ENCODE results near the gene ANKRD44. TPM values are rescaled to one million over a fixed set of nuclear protein-coding genes. Genes with fewer than 3 reads are reported as not detected.

Gene ANKRD44
- total RNA-seq, 1 donor from 2014 or later = 6.9 TPM

DNA sequence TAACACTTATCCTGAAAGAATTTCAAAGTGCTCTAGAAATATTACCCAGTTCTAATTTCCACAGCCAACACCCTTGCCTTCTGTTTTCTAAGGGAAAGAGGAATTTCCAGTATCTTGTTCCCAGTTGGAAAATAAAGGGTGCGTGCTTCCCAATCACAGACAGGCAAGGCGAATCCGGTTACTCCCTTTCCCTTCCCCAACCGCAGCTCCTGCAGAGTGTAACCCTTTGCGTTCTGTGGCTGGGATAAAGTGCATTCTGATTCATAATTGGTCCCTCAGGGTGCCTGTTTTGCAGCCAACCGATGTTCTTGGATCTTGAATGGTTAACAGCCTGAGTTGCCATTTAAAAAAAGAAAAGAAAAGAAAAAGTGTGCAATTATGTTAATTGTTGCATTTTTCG is 343.5 kb downstream of the ANKRD44 start:
- no peak for DNase-seq
- intact Hi-C loops (cut with micrococcal nuclease) = no loop called here
- ATAC-seq = peak; percentile 64

DNA sequence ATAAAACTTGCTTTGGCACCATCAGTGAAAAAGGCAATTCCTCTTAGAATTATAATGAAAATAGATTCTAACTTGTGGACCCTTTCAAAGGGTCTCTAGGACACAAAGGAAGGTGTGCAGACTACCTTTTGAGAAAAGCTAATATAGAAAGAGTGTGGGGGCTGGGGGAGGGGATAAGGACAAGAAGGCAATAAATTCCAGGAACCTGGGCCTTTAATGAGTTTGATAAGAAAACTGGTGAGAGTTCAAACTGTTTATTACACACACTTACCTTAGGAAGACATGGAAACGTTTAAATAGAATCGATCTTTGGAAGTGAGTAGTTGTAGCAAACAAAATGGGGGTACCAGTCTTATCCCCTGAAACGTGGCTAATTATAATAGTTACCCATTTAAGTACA is 344.5 kb downstream of the ANKRD44 start:
- DNase-seq (no peak), ATAC-seq (no peak)
- intact Hi-C loops (cut with micrococcal nuclease) = no loop called here

DNA sequence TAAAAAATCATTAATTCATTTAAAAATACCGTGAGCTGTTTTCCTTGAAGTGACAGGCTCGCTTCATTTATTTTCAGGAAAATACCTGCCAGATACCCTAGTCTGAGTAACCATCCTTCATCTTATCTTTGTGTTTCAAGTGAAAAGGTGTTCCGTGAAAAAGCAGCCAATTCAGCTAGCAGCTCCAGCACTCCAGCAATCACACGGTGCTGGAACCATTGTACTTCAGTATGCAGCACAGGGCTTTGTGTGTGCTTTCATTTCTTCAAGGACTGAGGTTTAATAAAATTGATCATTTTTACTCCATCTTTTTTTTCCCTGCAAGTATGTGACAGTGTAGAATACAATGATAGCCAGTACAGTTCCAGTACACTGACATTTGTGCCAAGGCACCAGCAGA is 344.9 kb downstream of the ANKRD44 start:
- intact Hi-C loops (cut with micrococcal nuclease) = no loop called here
- no peak for ATAC-seq
- DNase-seq = no peak

DNA sequence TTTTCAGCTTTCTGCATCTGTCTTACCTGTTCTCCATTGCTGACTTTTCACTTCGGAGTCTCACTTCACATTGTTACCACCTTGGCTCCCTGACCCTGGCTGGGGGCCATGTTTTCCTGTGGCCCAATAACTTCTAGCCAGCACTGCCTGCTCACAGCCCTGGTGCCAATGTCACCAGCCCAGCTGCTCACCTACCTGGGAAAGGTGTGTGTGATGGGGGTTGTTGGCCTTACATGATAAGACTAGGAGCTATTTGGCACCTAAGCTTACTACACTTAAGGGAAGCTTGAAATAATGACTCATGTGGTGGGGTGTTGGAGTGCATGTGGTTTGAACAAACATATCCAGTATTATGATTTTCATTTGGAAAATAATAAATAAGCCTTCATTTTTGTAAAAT is 346.6 kb downstream of the ANKRD44 start:
- DNase-seq (no peak), ATAC-seq (no peak)
- intact Hi-C loops (cut with micrococcal nuclease) = no loop called here

DNA sequence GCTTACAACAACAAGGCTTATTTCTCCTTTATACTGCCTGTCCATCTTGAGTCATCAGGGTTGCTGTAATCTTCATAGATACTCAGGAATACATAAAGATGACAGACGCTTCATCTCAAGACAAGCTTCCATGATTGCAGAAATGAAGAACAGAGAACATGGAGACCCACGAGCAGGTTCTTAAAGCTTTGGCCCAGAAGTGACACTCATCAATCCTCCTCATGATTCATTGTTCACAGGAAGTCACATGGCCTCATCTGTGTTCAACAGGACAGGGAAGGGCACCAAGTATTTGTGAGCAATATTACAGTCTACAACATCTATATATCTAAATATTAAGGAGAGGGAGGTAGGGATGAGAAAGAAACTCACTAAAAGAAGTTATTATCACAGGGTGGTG is 347.5 kb downstream of the ANKRD44 start:
- no peak for DNase-seq
- intact Hi-C loops (cut with micrococcal nuclease) = no loop called here
- ATAC-seq = no peak

DNA sequence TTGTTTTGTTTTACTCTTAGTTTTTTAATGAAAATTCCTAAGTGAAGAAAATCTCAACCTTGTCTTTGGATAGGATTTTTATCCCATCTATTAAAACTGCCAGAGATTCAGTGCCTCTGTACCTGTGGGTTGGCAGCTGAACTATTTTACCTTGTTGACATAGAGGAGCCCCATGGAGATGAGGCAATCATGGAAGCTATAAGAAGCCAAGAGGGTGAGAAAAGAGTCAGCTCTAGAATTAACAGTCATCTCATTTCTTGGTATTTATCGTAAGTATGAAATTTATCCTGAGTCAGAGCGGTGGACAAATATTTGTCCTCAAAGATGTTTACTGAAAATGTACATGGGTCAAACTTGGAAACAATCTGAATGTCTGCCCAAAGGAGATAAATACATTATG is 348.3 kb downstream of the ANKRD44 start:
- no peak for ATAC-seq
- DNase-seq = no peak
- intact Hi-C loops (cut with micrococcal nuclease) = no loop called here

DNA sequence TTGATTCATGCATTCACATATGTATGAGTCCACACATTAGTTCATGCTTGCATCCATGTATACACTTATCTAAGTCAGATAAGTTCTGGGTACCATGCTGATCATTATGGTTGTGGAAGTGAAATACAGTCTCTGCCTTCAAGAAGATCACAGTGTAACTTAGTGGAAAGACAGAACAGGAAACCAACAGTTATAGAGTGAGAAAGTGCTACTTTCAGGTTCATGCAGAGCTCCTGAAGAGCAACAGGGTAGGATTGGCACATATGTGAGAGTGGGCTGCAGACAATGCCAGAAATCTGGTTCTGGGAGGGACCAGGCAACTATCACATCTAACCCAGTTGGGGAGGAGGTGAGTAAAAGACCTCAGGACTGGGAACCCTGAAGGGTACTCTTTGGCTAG is 348.7 kb downstream of the ANKRD44 start:
- ATAC-seq (no peak), DNase-seq (no peak)
- intact Hi-C loops (cut with micrococcal nuclease) = no loop called here

DNA sequence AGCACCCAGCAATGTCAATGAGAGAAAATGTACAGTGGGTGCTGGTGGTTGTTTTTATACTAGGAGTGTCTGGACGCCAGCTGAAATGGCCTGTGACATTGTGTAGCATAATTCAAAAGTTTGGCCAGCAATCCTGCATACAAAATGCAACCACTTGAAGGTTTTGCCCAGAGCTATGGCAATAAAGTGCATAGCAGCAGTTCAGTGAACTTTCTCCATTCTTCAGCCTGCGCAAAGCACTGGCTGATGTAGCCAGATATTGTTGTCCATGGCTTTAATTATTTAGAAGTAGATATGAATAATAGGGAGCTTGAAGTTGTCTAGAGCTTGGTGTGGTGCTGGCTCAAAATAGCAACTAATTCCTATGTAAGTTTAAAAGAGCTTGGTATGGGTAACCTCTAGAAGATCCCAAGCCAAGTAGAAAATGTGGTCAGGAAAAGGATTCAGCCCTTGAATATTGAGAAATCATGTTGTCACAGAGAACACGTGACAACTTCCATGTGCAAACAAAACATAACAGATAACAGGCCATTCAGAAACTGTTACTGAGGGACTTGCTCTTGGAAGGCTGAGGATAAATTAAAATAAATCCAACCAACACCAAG is 350.7 kb downstream of the ANKRD44 start:
- intact Hi-C loops (cut with micrococcal nuclease) = no loop called here
- no peak for DNase-seq
- no peak for ATAC-seq

DNA sequence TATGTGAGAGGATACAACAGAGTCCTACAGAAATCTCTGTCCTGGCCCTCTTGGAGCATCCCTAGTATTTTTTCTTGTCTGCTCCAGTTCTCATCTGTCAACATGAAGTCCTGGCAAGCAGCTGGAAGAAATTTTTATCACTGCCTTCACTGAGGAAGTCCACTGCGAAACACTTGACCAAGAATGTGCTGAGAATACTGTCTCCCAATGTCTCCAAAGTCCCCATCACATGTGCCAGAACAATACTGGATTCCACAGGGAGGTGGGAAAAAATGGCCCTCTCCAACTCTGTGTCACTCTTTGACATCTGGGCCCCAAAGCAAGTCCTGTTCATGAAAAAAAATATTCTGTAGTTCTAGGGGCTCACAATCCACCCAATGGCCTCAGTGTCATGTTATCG is 351.3 kb downstream of the ANKRD44 start:
- intact Hi-C loops (cut with micrococcal nuclease) = no loop called here
- DNase-seq = no peak
- ATAC-seq = no peak

DNA sequence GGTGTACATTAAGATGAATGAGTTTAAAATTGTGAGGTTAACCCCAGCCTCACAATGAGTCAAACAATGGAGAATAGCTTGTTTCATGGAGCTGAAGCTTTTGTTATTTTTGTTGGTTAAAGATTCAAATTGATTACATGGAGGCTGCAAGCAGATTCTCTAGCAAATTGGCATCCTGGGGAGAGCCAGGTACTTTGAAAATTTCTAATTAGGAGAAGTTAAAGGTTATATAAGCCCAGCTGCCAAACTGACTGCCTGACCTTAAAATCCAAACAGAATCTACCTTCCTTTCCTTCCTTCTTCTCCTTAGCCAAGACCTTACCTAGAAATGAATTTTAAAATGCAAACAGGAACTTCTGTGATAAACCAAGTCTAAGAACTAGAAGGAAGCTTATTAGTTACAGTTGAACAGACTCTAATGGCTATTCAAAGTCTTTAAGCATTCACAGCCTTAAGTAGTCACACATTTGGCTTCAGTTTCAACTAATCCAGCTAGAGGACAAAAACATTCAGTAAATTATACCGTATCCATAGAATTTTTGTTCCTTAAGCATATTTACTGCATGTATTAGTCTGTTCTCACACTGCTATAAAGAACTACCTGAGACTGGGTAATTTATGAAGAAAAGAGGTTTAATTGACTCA is 352.6 kb downstream of the ANKRD44 start:
- intact Hi-C loops (cut with micrococcal nuclease) = no loop called here
- DNase-seq (no peak), ATAC-seq (no peak)

DNA sequence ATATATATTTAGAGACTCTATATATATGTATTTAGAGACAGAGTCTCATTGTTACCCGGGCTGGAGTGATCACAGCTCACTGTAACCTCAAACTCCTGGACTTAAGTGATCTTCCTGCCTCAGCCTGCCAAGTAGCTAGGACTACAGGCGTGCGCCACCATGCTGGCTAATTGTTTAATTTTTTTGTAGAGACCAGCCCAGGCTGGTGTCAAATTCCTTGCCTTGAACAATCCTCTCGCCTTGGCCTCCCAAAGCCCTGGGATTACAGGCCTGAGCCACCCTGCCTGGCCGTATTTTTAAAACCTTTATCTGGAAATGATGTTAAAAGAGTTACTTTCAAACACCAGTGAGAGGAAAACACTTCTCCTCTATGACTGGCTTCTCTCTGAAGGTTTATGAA is 353.1 kb downstream of the ANKRD44 start:
- intact Hi-C loops (cut with micrococcal nuclease) = no loop called here
- ATAC-seq = no peak

DNA sequence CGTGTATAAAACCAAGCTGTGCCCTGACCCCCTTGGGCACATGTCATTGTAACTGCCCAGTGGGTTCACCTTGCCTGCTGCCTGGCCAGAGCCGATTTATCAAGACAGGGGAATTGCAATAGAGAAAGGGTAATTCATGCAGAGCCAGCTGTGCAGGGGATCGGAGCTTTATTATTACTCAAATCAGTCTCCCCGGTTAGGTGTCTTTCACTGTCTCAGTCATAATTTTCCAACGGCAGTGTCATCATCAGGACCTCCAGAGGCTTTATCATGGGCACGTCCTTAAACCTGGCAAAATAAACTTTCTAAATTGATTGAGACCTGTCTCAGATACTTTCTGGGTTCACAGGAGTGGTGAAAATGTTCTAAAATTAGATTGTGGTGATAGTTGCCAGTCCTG is 354.5 kb downstream of the ANKRD44 start:
- intact Hi-C loops (cut with micrococcal nuclease) = no loop called here
- no peak for ATAC-seq
- DNase-seq = no peak

More for the DNA sequence above, 353.1 kb downstream of the ANKRD44 start:
- no peak for DNase-seq

DNA sequence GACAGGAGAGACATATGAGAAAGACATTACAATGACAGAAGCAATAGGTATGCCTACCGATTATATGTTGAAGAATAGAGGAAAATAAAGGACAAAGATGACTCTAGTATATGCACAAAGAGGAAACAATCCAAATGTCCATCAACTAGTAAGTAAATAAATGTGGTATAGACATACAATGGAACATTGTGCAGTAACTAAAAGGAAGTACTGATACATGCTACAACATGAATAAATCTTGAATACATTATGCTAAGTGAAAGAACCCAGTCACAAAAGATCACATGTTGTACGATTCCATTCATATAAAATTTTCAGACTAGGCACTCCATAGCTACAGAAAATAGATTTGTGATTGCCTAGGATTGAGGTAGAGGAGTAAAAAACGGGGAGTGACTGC is 355.5 kb downstream of the ANKRD44 start:
- intact Hi-C loops (cut with micrococcal nuclease) = no loop called here
- ATAC-seq (no peak), DNase-seq (no peak)

DNA sequence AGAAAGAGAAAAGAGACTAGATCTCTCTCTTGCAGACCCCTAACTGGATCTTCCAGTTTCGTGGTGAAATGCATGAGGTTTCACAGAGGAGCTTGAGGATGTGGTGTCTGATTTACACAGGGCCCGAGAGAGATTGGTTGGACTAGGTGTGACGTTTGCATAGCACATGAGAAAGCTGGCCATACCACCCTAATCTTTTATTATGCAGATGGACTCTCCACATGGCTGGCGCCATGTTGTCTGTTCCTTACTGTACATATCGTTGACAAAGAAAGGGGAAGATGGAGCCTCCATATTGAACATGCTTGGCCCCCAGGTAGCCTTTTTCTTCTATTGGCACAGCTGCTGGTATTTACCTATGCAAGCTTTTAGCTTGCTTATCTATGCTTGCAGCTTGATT is 356.6 kb downstream of the ANKRD44 start:
- DNase-seq = no peak
- intact Hi-C loops (cut with micrococcal nuclease) = no loop called here
- no peak for ATAC-seq

DNA sequence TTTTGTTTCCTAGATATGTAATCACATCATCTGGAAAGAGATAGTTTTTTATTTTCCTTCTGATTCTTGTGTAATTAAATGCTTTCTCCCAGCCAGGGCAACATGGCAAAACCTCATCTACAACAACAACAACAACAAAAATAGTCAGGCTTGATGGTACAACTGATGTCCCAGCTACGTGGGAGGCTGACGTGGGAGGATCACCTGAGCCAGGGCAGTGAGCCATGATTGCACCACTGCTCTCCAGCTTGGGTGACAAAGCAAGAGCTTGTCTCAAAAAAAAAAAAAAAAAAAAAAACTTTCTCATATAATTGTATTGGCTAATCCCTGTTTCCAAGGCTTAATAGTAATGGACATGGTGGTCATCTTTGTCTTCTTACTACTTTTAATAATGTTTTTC is 357.6 kb downstream of the ANKRD44 start:
- intact Hi-C loops (cut with micrococcal nuclease) = no loop called here
- DNase-seq (no peak), ATAC-seq (no peak)

DNA sequence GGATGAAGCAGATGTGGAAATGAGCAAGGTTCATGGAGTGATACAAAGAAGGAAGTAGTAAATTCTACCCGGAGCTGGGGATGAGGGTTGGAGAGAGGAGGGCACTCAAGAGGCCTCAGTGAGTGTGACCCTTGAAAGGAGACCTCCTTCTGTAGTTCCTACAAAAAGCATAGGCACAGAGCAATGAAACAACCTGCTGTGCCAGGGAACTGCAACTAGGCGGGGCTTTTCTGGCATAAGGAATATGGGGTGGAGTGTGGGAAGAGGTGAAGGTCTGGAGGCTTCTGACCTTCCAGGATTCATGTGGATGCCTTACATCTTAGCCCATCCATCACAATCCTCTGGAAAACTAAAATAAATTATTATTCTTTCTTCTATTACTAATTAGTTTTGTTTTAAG is 358.6 kb downstream of the ANKRD44 start:
- intact Hi-C loops (cut with micrococcal nuclease) = no loop called here
- ATAC-seq = no peak
- DNase-seq = no peak

DNA sequence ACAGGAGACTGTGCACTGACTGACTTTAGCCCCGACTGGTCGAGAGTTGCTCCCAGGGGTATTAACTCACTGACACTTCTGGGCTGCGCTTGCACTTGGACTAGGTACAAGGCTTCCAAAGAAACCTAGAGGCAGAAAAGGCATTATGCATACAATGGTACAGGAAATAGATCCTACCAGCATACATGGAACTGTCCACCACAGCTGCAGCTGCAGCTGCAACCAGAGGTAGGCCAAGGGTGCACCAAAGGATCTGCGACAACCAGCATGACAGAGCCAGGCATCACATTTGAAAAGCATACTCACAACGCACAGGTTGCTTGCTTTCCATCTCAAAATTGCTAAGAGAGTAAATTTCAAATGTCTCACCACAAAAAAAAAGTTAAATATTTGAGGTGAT is 361.5 kb downstream of the ANKRD44 start:
- intact Hi-C loops (cut with micrococcal nuclease) = no loop called here
- DNase-seq = no peak
- no peak for ATAC-seq

DNA sequence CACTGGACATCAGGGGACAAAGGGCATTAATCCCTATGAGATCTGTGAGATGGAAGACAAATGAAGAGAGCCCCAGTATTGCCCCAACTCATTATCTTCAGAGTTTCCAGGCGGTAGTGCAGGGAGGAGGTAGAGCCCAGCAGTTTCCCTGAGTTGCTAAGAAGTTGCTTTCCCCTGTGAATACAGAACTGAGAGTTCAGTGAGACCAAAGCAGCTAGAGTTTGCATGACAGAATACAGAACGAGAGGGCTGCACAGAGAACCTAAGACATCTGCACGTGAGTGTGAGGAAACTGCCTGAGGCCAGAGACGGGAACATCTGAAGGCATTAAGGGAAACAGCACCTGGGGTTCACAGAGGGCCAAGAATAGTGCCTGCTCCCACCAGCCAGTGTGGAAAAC is 366.0 kb downstream of the ANKRD44 start:
- no peak for DNase-seq
- intact Hi-C loops (cut with micrococcal nuclease) = no loop called here
- no peak for ATAC-seq

DNA sequence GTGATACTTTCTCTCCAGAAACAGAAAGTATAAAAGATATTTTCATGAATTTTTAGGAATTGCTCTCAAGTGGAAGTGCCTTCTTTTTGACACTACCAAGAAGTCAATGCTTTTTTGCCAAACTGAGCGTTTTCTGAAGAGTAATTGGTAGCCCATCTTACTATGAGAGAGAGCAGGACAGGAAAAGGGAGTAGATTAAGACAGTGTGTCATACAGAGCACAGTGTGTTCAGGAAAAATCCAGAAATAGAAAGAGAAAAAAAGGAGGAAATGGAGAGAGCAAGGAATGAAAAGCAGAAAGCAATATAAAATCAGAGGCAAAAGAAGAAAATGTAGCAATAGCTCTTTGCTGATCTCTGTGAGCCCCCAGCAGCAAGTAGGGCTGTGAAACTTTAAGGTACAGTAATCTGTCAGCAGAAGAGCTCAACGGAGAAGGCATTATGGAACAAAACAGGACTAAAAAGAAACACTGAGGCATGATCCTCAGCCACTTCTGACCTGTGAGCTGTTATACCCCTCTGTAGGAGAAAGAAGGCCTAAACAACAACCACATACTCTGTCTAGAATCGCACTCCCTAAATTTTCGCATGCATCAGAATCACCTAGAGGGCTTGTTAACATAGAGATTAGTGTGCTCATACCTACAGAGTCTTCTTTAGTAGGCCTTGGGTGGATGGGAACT is 369.0 kb downstream of the ANKRD44 start:
- ATAC-seq = peak; percentile 90
- intact Hi-C loops (cut with micrococcal nuclease) = no loop called here
- DNase-seq = no peak

DNA sequence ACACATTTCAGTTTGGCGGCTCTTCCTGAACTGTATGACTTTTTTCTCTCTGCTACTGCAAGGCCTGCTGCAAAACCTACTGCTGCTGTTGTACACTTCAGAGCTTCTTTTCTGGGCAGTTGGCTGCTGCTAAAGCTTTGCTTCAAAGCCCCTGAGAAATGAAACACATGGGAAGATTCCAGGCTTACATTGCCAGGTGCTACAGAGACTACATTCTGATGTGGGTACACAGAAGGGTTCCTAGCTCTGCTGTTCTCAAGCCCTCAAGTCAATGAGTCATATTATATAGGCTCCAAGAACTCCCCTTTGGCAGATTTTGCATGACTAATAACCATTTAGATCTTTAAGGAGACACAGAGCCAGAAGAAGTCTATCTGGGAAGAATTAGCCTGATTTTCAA is 371.2 kb downstream of the ANKRD44 start:
- ATAC-seq (no peak), DNase-seq (no peak)
- intact Hi-C loops (cut with micrococcal nuclease) = no loop called here
